K562 (cell line): Measurements from ENCODE around the gene MMP24OS. TPM values are rescaled to one million over a fixed set of nuclear protein-coding genes. Genes with fewer than 3 reads are reported as not detected.

ENCODE experiments used
- ATAC-seq: fragments of 200-7000 bp; cut with Tn5 transposase; 3 replicates; pipeline ENCODE4 v1.9.1; 2020; ENCODE audit warnings: moderate library complexity
- BruUV-seq: library from RNA; stranded (reverse); fragments of 400-500 nt; replicated peaks from 2 replicates; lab custom pipeline; 2021; lab: Mats Ljungman, UMichigan
- CTCF ChIA-PET: fragments of 300-600 bp; formaldehyde crosslinking; extraction: SDS; loops from one replicate; lab custom pipeline; 2021; ENCODE audit warnings: low intra/inter-chr PET ratio; lab: Yijun Ruan, JAX
- POLR2A ChIA-PET: fragments of 300-600, 350-650 bp; sonication (Branson Sonifier 250); formaldehyde crosslinking; extraction: SDS; loops from one replicate; lab custom pipeline; 2021; ENCODE audit warnings: antibody characterized with exemption, inconsistent platforms; lab: Yijun Ruan, JAX
- DNase-seq, 4 experiments: peaks; one replicate each; pipeline versions ENCODE4 v3.0.0 to v3.0.0-alpha.2; 2011 to 2018; ENCODE audit warnings: low spot score in 3 of 4, mixed read lengths in 3 of 4; ENCODE audit errors: extremely low read depth in 1 of 4
- FAIRE-seq: peaks from 2 replicates; lab custom pipeline; 2011; peaks lifted over from hg19 to GRCh38; lab: Jason Lieb, UNC
- H2AFZ ChIP-seq: 2 replicates; pipeline ENCODE4 v1.6.0; 2011; ENCODE audit warnings: low read depth, low read length, control low read depth, inconsistent platforms
- H3K27ac ChIP-seq: fragments of 200-600 bp; 3 replicates; pipeline ENCODE4 v1.8.0; 2011; ENCODE audit warnings: low read depth, mild to moderate bottlenecking, control low read depth, inconsistent platforms, low read length, moderate library complexity, mixed read lengths; ENCODE audit errors: extremely low read depth
- H3K27me3 ChIP-seq, 2 experiments: fragments of 300-600 bp in 1 of 2; 2 replicates in 1 of 2; 3 replicates in 1 of 2; pipeline versions ENCODE4 v1.6.0 to v1.8.0; 2011; ENCODE audit warnings: inconsistent platforms in 2 of 2, low read length in 2 of 2, mild to moderate bottlenecking in 1 of 2, mixed read lengths in 1 of 2, moderate library complexity in 1 of 2; ENCODE audit not compliant: control insufficient read depth in 2 of 2, insufficient read depth in 2 of 2
- H3K36me3 ChIP-seq: fragments of 300-600 bp; 3 replicates; pipeline ENCODE4 v1.8.0; 2011; ENCODE audit warnings: mild to moderate bottlenecking, low read length, inconsistent platforms; ENCODE audit not compliant: control insufficient read depth, insufficient read depth
- H3K4me1 ChIP-seq, 2 experiments: fragments of 200-600 bp in 1 of 2; replicated peaks in 1 of 2; 2 replicates in 1 of 2; 3 replicates in 1 of 2; pipeline versions ENCODE4 v1.5.1 to v1.8.0; 2011; ENCODE audit warnings: inconsistent platforms in 2 of 2, low read length in 2 of 2, mild to moderate bottlenecking in 1 of 2, mixed read lengths in 1 of 2, moderate library complexity in 1 of 2; ENCODE audit not compliant: control insufficient read depth in 2 of 2, insufficient read depth in 2 of 2
- H3K4me2 ChIP-seq: 2 replicates; pipeline ENCODE4 v1.6.1; 2011; ENCODE audit warnings: low read length, control low read depth, inconsistent platforms, mixed read lengths; ENCODE audit not compliant: insufficient read depth
- H3K4me3 ChIP-seq: fragments of 200-600 bp; sonication (generic), shearing (Covaris generic); 2 replicates; pipeline ENCODE4 v1.5.1; 2016; ENCODE audit warnings: control low read depth, inconsistent platforms
- H3K79me2 ChIP-seq: fragments of 200-600 bp; 3 replicates; pipeline ENCODE4 v1.8.0; 2011; ENCODE audit warnings: low read length, inconsistent platforms; ENCODE audit not compliant: control insufficient read depth, insufficient read depth
- H3K9ac ChIP-seq, 2 experiments: 2 replicates each; pipeline versions ENCODE4 v1.6.0 to v1.6.1; 2011; ENCODE audit warnings: low read depth in 2 of 2, low read length in 2 of 2, control low read depth in 1 of 2, inconsistent platforms in 1 of 2, mild to moderate bottlenecking in 1 of 2, mixed read lengths in 1 of 2; ENCODE audit not compliant: insufficient read depth in 1 of 2
- H3K9me1 ChIP-seq: one replicate; pipeline ENCODE4 v1.6.0; 2011; ENCODE audit warnings: inconsistent platforms, mild to moderate bottlenecking, low read length, moderate library complexity; ENCODE audit not compliant: control insufficient read depth, insufficient read depth
- H3K9me3 ChIP-seq: replicated peaks from 2 replicates; pipeline ENCODE4 v1.5.1; 2011; ENCODE audit warnings: low read depth, low read length, inconsistent platforms; ENCODE audit not compliant: control insufficient read depth, insufficient read depth
- H4K20me1 ChIP-seq: replicated peaks from 2 replicates; pipeline ENCODE4 v1.6.1; 2011; ENCODE audit warnings: low read length, inconsistent platforms, mixed read lengths; ENCODE audit not compliant: control insufficient read depth, insufficient read depth
- CREB1 ChIP-seq, 2 experiments: sonication (generic) in 1 of 2; formaldehyde crosslinking in 1 of 2; IDR thresholded peaks; 2 replicates each; pipeline versions ENCODE4 v1.6.1 to v1.8.0; 2012 to 2022; ENCODE audit warnings: inconsistent platforms in 1 of 2, mild to moderate bottlenecking in 1 of 2, missing genetic modification reagents in 1 of 2, moderate library complexity in 1 of 2
- ELK1 ChIP-seq: sonication (generic); formaldehyde crosslinking; IDR thresholded peaks from 2 replicates; pipeline ENCODE4 v1.8.1; 2022; ENCODE audit warnings: missing genetic modification reagents
- NCOA6 ChIP-seq: fragments of 450-650 bp; IDR thresholded peaks from 2 replicates; pipeline ENCODE4 v1.6.1; 2017; ENCODE audit warnings: mild to moderate bottlenecking
- NFIC ChIP-seq: fragments of 450-650 bp; IDR thresholded peaks from 2 replicates; pipeline ENCODE4 v1.6.1; 2017; ENCODE audit warnings: mild to moderate bottlenecking, inconsistent platforms
- NFRKB ChIP-seq: fragments of 450-650 bp; IDR thresholded peaks from 2 replicates; pipeline ENCODE4 v1.6.1; 2016; ENCODE audit warnings: low read depth
- RREB1 ChIP-seq: fragments of 250-450 bp; sonication (Bioruptor Pico); IDR thresholded peaks from 2 replicates; pipeline ENCODE4 v1.4.0; 2020
- SMC3 ChIP-seq: conservative IDR thresholded peaks from 2 replicates; pipeline ENCODE4 v1.6.1; 2011; ENCODE audit warnings: low read depth, low read length, improper control_type of control experiment; ENCODE audit not compliant: insufficient read depth
- ZNF12 ChIP-seq: sonication (generic); formaldehyde crosslinking; IDR thresholded peaks from 2 replicates; pipeline ENCODE4 v1.4.0; 2020; ENCODE audit warnings: mild to moderate bottlenecking, missing genetic modification reagents
- ZNF277 ChIP-seq: fragments of 250-450 bp; sonication (Bioruptor Pico); IDR thresholded peaks from 2 replicates; pipeline ENCODE4 v1.8.0; 2022; ENCODE audit warnings: inconsistent platforms, mild to moderate bottlenecking, moderate library complexity, borderline replicate concordance
- WGBS: fragments of 100-300 bp; shearing (Covaris generic); methylation state at CpG from one replicate; pipeline ENCODE4 v1.1.6; 2016; ENCODE audit warnings: low coverage, mixed read lengths; ENCODE audit not compliant: insufficient coverage; ENCODE audit errors: missing lambda C conversion rate; 5-methylcytosine and 5-hydroxymethylcytosine counted together
- in situ Hi-C: fragments of 300-500 bp; cut with MboI; formaldehyde crosslinking; loops from 4 replicates; pipeline ENCODE4 v1.15.0; 2018; ENCODE audit warnings: inconsistent platforms, mixed read lengths
- intact Hi-C: fragments of 100-400 bp; cut with micrococcal nuclease; formaldehyde crosslinking; loops from 2 replicates; pipeline ENCODE4 v1.14.2; 2022
- polyA plus RNA-seq, 8 experiments: library from polyadenylated mRNA; depleted of rRNA in 4 of 8; stranded (reverse) in 5 of 8; unstranded in 3 of 8; fragments of >200 nt; fragmentation: Nextera tagmentation in 2 of 8; fragmentation: Illumina TruSeq in 1 of 8; extraction: Ambion mirVana in 2 of 8; extraction: Trizol in 1 of 8; gene quantifications; 2 replicates each; pipeline versions ENCODE4 v1.2.1 to v1.2.3, GENCODE V29; 2011 to 2014; ENCODE audit warnings: inconsistent platforms in 1 of 8, missing spikeins in 1 of 8
- total RNA-seq, 7 experiments: library from RNA; depleted of rRNA in 6 of 7; stranded (reverse); fragments of >200 nt in 6 of 7; fragmentation: Illumina TruSeq in 2 of 7; extraction: Trizol in 2 of 7; gene quantifications; 2 replicates each; pipeline versions ENCODE4 v1.2.1 to v1.2.3, GENCODE V29; 2011 to 2021; ENCODE audit warnings: low replicate concordance in 1 of 7

MMP24OS gene
- total and polyA plus RNA-seq, 9 of the 15 experiments (the other 6 are each of a cell fraction or from before 2014, with no cell fraction given), result 0.92 to 41.5 (median 11.4) TPM

- TF ChIP-seq CREB1 (IDR thresholded peaks at IDR 0.05) (no peak), CREB1 (CRISPR knock-in tag; IDR thresholded peaks at IDR 0.05) (no peak), ZNF12 (CRISPR knock-in tag) (no peak), ELK1 (CRISPR knock-in tag) (no peak), SMC3 (no peak), ZNF277 (CRISPR knock-in tag) (no peak), NCOA6 (no peak)
- TF ChIP-seq, all 486 proteins: peak for 0
Observed at GRCh38 chr20:35235881-35236280, 42.0 kb downstream of the MMP24OS start (continued).

- Histone ChIP-seq H3K9me3 (no peaks in the 10 kb centered on the region), H3K36me3 (no peaks in the 10 kb centered on the region), H3K79me2 (no peaks in the 10 kb centered on the region), H3K4me1 (no peaks in the 10 kb centered on the region), H3K4me3 (no peak overlapping the region), H3K4me2 (no peak overlapping the region), H3K9me1 (no peaks in the 10 kb centered on the region), H4K20me1 (0 out of 2 replicates have a peak, but pooled peaks cover 3% of the 10 kb centered on the region), H2AFZ (no peak overlapping the region), H3K27me3 (peaks cover 35 to 46% of the 10 kb centered on the region in 2 experiments), H3K27ac (no peak overlapping the region), H3K9ac (no peak overlapping the region)
- no TSS peak for BruUV-seq
- ChIA-PET POLR2A (interaction anchor here (0.6 kb wide), 1 partner anchor 465 kb away, joined by 3 read pairs; no protein-coding TSS in a partner anchor), CTCF (no interaction called here)
- no peak for TF ChIP-seq NFRKB
- peak; percentile 65 for TF ChIP-seq NFIC
- TF ChIP-seq RREB1, result no peak
- ATAC-seq (no peak), FAIRE-seq (no peak), DNase-seq (no peak)
- intact Hi-C loops (no loop called here), in situ Hi-C loops (no loop called here)
- 0% methylated on average over 2 of the region's 2 CpGs for WGBS
Observed at GRCh38 chr20:35232575-35232974, 45.3 kb downstream of the MMP24OS start.
